Measurements from ENCODE around the gene SCGB1C2. TPM values are rescaled to one million over a fixed set of nuclear protein-coding genes. Genes with fewer than 3 reads are reported as not detected.
A peak's percentile ranks its signal among the peaks of the same experiment; 100 is the strongest.

SCGB1C2 gene
- total and polyA plus RNA-seq, 7 donors: not detected

GRCh38 chr17:181245-182049 lies 44.1 kb downstream of the SCGB1C2 start, which contains the start of gene DOC2B:
Gene DOC2B (minus strand): TSS chr17:181650. CDS start chr17:181479, 171 bp downstream.
- H3K36me3 ChIP-seq (ENCODE audit: insufficient read depth in 1 of 2, low read depth in 1 of 2): no peaks in the 10 kb centered on the region
- peak; percentile 71 to 81 (median 78) for ATAC-seq
- no peak for TF ChIP-seq CTCF (IDR thresholded peaks at IDR 0.05)
- intact Hi-C loops (cut with DNase I): no loop called here
- peaks cover 0 to 54% (median 15%) of the 10 kb centered on the region in 3 donors for H3K27me3 ChIP-seq (ENCODE audit: insufficient read depth in 3 of 3, low read length in 2 of 3)
- H3K4me1 ChIP-seq: no peaks in the 10 kb centered on the region
- H3K9me3 ChIP-seq: no peaks in the 10 kb centered on the region
- peak within 1 kb of the TSS; percentile 41 for H3K27ac ChIP-seq
- H3K4me3 ChIP-seq: peak within 1 kb of the TSS; percentile 62
- WGBS, 3 donors: 3 to 5% (median 4%) methylated on average over 67 to 120 of the region's 120 CpGs
- DNase-seq: peak; percentile 72 to 76

GRCh38 chr17:182050-182751 lies 44.8 kb downstream of the SCGB1C2 start:
- ATAC-seq (no peak), DNase-seq (no peak)
- TF ChIP-seq CTCF (IDR thresholded peaks at IDR 0.05): no peak
- Histone ChIP-seq H3K4me1 (no peaks in the 10 kb centered on the region), H3K4me3 (peak overlapping the region; percentile 40), H3K27me3 (ENCODE audit: insufficient read depth in 3 of 3, low read length in 2 of 3) (peaks cover 0 to 53% (median 15%) of the 10 kb centered on the region in 3 donors), H3K27ac (no peak overlapping the region), H3K9me3 (no peaks in the 10 kb centered on the region), H3K36me3 (ENCODE audit: insufficient read depth in 1 of 2, low read depth in 1 of 2) (no peaks in the 10 kb centered on the region)
- intact Hi-C loops (cut with DNase I): no loop called here
- WGBS, 3 donors: 54 to 64% (median 58%) methylated on average over 18 of the region's 18 CpGs

GRCh38 chr17:183021-183420 lies 45.7 kb downstream of the SCGB1C2 start:
- Histone ChIP-seq H3K36me3 (ENCODE audit: insufficient read depth in 1 of 2, low read depth in 1 of 2) (no peaks in the 10 kb centered on the region), H3K4me3 (no peak overlapping the region), H3K27ac (no peak overlapping the region), H3K9me3 (no peaks in the 10 kb centered on the region), H3K27me3 (ENCODE audit: insufficient read depth in 3 of 3, low read length in 2 of 3) (peaks cover 0 to 45% (median 15%) of the 10 kb centered on the region in 3 donors), H3K4me1 (no peaks in the 10 kb centered on the region)
- ATAC-seq (no peak), DNase-seq (no peak)
- 46 to 58% (median 51%) methylated on average over 8 of the region's 8 CpGs for WGBS, 3 donors
- intact Hi-C loops (cut with DNase I): no loop called here
- TF ChIP-seq CTCF (IDR thresholded peaks at IDR 0.05): no peak

- WGBS, 3 donors: 61 to 70% (median 68%) methylated on average over 14 of the region's 14 CpGs
- no peak for TF ChIP-seq CTCF (IDR thresholded peaks at IDR 0.05)
- Histone ChIP-seq H3K9me3 (no peaks in the 10 kb centered on the region), H3K4me1 (no peaks in the 10 kb centered on the region), H3K27me3 (ENCODE audit: insufficient read depth in 3 of 3, low read length in 2 of 3) (peaks cover 0 to 21% (median 7%) of the 10 kb centered on the region in 3 donors), H3K36me3 (ENCODE audit: insufficient read depth in 1 of 2, low read depth in 1 of 2) (no peaks in the 10 kb centered on the region), H3K4me3 (no peak overlapping the region), H3K27ac (no peak overlapping the region)
- ATAC-seq: no peak
- intact Hi-C loops (cut with DNase I): no loop called here
- DNase-seq: peak in 1 of 2 donors; percentile 31
Observed at GRCh38 chr17:185445-186138, 48.2 kb downstream of the SCGB1C2 start.
